ENCODE measurements around the gene PDSS1.

GRCh38 chr10:26723016-26723415, 25.5 kb downstream of the PDSS1 start:
- TF ChIP-seq CTCF (IDR thresholded peaks at IDR 0.05) (no peak), POLR2A (IDR thresholded peaks at IDR 0.05) (no peak), POLR2AphosphoS5 (IDR thresholded peaks at IDR 0.05) (no peak), EP300 (IDR thresholded peaks at IDR 0.05) (no peak)
